ENCODE results near the gene LGR5. TPM values are rescaled to one million over a fixed set of nuclear protein-coding genes. Genes with fewer than 3 reads are reported as not detected.
A peak's percentile ranks its signal among the peaks of the same experiment; 100 is the strongest.

The LGR5 gene
- total and polyA plus RNA-seq, 2 of the 8 experiments (the other 6 are each of a cell fraction or from before 2014, with no cell fraction given) = 0.08 to 0.19 TPM

- CTCF ChIA-PET (ENCODE audit: partially characterized antibody) = interaction anchor here (1.2 kb wide), 1 partner anchor 11 kb away, joined by 4 read pairs; no protein-coding TSS in a partner anchor
- Histone ChIP-seq H3K9ac (replicated peaks in 1 of 4; ENCODE audit: extremely low read depth in 1 of 4, low read depth in 3 of 4, low read length in 3 of 4) (no peak overlapping the region), H2BK120ac (replicated peaks; ENCODE audit: low read depth, low read length) (no peak overlapping the region), H2BK15ac (ENCODE audit: low read length) (no peak overlapping the region), H4K5ac (ENCODE audit: insufficient read length, low read depth, low read length) (no peak overlapping the region), H3K4me2 (ENCODE audit: insufficient read depth in 1 of 2, low read depth in 2 of 2, low read length in 2 of 2) (no peak overlapping the region), H3K27ac (ENCODE audit: low read depth, low read length) (no peak overlapping the region), H3K79me2 (ENCODE audit: control insufficient read depth in 1 of 2, insufficient read depth in 2 of 2, low read length in 2 of 2) (no peaks in the 10 kb centered on the region), H3K4ac (replicated peaks; ENCODE audit: insufficient read length, low read depth, low read length) (no peak overlapping the region), H4K8ac (ENCODE audit: extremely low read depth, insufficient read depth, low read length) (no peak overlapping the region), H3K79me1 (ENCODE audit: low read depth, low read length) (no peaks in the 10 kb centered on the region), H2BK20ac (ENCODE audit: low read length) (no peak overlapping the region), H3K56ac (replicated peaks; ENCODE audit: insufficient read length, low read depth, low read length) (no peak overlapping the region), H3K36me3 (ENCODE audit: control insufficient read depth in 2 of 4, insufficient read depth in 4 of 4, low read length in 3 of 4) (no peaks in the 10 kb centered on the region), H3K23me2 (ENCODE audit: low read depth, low read length) (no peaks in the 10 kb centered on the region), H3K18ac (ENCODE audit: extremely low read depth, low read length) (no peak overlapping the region), H3K23ac (ENCODE audit: insufficient read length) (no peak overlapping the region), H3K14ac (ENCODE audit: insufficient read length) (no peak overlapping the region), H2BK5ac (ENCODE audit: low read depth, low read length) (no peak overlapping the region), H4K91ac (replicated peaks; ENCODE audit: insufficient read length, low read length) (no peak overlapping the region), H3K4me1 (replicated peaks in 1 of 4; ENCODE audit: control insufficient read depth in 3 of 4, insufficient read depth in 4 of 4, low read length in 3 of 4) (peaks cover 0 to 3% (median 0%) of the 10 kb centered on the region in 4 experiments; a peak in 1 of 7 replicates), H3K4me3 (ENCODE audit: extremely low read depth in 1 of 4, insufficient read depth in 2 of 4, low read depth in 3 of 4, low read length in 4 of 4) (no peak overlapping the region), H3K27me3 (replicated peaks in 1 of 4; ENCODE audit: control insufficient read depth in 3 of 4, extremely low read depth in 1 of 4, insufficient read depth in 3 of 4, low read length in 3 of 4) (no peaks in the 10 kb centered on the region), H3K9me3 (ENCODE audit: insufficient read depth in 2 of 2, low read depth in 1 of 2, low read length in 1 of 2) (no peaks in the 10 kb centered on the region), H2AFZ (ENCODE audit: low read length) (peak overlapping the region; percentile 71), H2AK5ac (ENCODE audit: low read depth, low read length) (no peak overlapping the region), H4K20me1 (replicated peaks in 1 of 2; ENCODE audit: control insufficient read depth in 1 of 2, insufficient read depth in 2 of 2, low read length in 2 of 2) (no peaks in the 10 kb centered on the region), H2BK12ac (ENCODE audit: low read depth, low read length) (no peak overlapping the region)
- DNase-seq (ENCODE audit: low read depth in 1 of 2, low spot score in 2 of 2) (no peak), FAIRE-seq (no peak)
- 69% methylated on average over 2 of the region's 2 CpGs; no CpG with 5 or more reads in 1 of the 2 experiments for WGBS, 2 experiments (ENCODE audit: extremely low coverage in 1 of 2, insufficient coverage in 1 of 2, insufficient read length in 1 of 2, insufficient replicate concordance in 2 of 2, low coverage in 1 of 2, low lambda C conversion rate in 2 of 2, missing lambda C conversion rate in 1 of 2)
- POLR2A ChIA-PET (ENCODE audit: partially characterized antibody) = no interaction called here
- TF ChIP-seq CHD1 (IDR thresholded peaks at IDR 0.05; ENCODE audit: low read depth, low read length) = no peak
- no peak for TF ChIP-seq TBP (IDR thresholded peaks at IDR 0.05; ENCODE audit: low read depth, low read length)
- no peak for TF ChIP-seq GABPA (IDR thresholded peaks at IDR 0.05; ENCODE audit: borderline replicate concordance, insufficient read depth, low read length)
- no peak for TF ChIP-seq KDM1A (IDR thresholded peaks at IDR 0.05; ENCODE audit: borderline replicate concordance, low read length)
- TF ChIP-seq USF2 (IDR thresholded peaks at IDR 0.05; ENCODE audit: low read length) = no peak
- no peak for TF ChIP-seq SAP30 (IDR thresholded peaks at IDR 0.05; ENCODE audit: insufficient read depth, insufficient replicate concordance, low read length)
- no peak for TF ChIP-seq CTCF (IDR thresholded peaks at IDR 0.05; ENCODE audit: control extremely low read depth in 1 of 3, insufficient read depth in 1 of 3, low read depth in 1 of 3, low read length in 3 of 3)
- TF ChIP-seq SIN3A (conservative IDR thresholded peaks at IDR 0.05 in 1 of 2, IDR thresholded peaks at IDR 0.05 in 1 of 2; ENCODE audit: low read depth in 1 of 2, low read length in 2 of 2) = no peak
- TF ChIP-seq EGR1 (IDR thresholded peaks at IDR 0.05; ENCODE audit: borderline replicate concordance, low read depth, low read length) = no peak
- no peak for TF ChIP-seq MAFK (IDR thresholded peaks at IDR 0.05; ENCODE audit: low read depth, low read length)
These were observed 147.4 kb downstream of the LGR5 start for GRCh38 chr12:71587012-71587411.
